Measurements from ENCODE around the gene CDK13. TPM values are rescaled to one million over a fixed set of nuclear protein-coding genes. Genes with fewer than 3 reads are reported as not detected.
"Not testable (repeated sequence)": the region's sequence is repeated elsewhere in the genome, so short reads cannot be mapped to it uniquely, and the experiment has no call there.

Gene CDK13
- 57.1 and 78.1 TPM in 2 replicates for total RNA-seq

DNA sequence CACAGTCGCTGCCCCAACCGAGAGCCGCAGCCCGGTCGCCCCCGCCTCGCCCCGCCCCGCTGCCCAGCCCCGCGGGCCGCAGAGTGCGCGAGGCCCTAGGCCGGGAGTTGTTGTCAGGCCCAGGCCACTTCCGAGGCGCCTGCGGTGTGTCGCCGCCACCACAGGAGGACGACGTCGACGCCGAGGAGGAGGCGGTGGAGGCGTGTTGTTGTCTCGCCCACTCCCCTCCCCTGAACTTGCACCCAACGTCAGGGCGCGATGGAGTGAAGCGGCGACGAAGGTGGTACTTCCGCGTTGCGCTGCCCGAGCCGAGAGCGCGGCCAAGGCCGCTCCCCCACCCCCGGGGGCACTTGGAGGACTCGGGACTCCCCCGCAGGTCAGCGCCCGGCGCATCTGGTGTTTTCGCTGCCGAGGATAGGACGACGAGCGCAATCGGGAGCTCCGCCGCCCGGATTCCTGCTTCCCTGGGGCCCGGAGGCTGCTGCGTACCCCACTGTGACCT lies at the start of gene CDK13:
Gene CDK13, plus strand, starts transcription at position 286 of the 502 bp plus-strand sequence. CDS start 386 bp downstream, outside the sequence.
- DNase-seq = peak; percentile 71

DNA sequence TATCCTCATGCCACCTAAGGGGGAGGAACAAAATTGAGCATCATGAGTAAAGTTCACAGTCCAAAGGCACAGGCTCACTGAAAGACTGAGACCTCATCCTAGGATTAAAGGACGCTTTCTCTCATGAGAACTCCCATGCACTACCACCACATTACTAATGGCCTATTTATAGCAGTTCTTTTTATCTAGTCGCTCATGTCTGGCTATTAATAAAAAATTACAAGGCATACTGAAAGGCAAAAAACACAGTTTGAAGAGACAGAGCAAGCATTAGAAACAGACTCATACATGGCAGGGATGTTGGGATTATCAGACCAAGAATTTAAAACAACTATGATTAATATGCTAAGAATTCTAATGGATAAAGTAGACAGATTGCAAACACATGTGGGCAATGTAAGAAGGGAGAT lies 46.0 kb upstream of the CDK13 start:
- DNase-seq = no peak

DNA sequence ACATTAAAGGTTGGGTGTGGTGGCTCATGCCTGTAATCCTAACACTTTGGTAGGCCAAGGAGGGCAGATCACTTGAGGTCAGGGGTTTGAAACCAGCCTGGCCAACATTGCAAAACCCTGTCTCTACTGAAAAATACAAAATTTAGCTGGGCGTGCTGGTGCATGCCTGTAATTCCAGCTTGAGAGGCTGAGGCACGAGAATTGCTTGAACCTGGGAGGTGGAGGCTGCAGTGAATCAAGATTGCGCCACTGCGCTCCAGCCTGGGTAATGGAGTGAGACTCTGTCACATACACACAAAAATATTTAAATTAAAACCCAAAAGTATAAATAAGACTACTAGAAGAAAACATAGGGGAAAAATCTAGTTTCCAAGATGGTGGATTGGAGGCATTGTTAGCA lies 41.9 kb upstream of the CDK13 start:
- DNase-seq = no peak

DNA sequence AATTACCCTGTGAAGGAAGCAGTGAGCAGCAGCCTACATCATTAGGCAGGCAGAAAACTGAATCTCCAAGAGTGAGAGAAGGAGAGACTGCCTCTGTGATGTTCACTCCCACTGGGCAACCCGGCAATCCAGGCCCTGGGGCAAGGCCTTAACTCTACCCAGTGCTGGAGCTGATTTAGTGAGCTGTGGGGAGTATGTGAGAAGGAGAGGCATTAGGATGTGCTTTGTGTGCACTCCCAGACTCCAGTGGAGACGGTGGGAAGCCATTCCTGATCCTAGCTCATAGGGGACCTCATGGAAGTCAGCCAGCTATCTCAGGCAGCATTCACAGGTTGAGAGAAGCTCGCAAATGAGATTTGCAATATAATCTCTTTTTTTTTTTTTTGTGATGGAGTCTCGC lies 41.1 kb upstream of the CDK13 start:
- DNase-seq = no peak

DNA sequence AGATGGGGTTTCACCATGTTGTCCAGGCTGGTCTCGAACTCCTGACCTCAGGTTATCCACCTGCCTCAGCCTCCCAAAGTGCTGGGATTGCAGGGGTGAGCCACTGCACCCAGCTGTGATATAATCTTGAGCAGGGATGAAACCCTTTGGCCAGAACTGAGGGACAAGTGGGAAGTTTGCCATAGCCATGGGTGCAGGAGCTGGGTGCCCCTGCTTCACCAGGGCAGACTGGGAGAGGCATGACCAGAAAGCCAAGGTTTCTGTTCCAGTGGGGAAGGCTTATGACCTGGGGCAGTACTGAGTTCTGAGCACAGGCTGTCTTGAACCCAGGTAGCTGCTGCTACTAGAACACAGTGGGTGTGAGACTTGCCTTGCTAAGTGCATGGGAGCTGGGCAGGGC lies 40.5 kb upstream of the CDK13 start:
- no peak for DNase-seq

DNA sequence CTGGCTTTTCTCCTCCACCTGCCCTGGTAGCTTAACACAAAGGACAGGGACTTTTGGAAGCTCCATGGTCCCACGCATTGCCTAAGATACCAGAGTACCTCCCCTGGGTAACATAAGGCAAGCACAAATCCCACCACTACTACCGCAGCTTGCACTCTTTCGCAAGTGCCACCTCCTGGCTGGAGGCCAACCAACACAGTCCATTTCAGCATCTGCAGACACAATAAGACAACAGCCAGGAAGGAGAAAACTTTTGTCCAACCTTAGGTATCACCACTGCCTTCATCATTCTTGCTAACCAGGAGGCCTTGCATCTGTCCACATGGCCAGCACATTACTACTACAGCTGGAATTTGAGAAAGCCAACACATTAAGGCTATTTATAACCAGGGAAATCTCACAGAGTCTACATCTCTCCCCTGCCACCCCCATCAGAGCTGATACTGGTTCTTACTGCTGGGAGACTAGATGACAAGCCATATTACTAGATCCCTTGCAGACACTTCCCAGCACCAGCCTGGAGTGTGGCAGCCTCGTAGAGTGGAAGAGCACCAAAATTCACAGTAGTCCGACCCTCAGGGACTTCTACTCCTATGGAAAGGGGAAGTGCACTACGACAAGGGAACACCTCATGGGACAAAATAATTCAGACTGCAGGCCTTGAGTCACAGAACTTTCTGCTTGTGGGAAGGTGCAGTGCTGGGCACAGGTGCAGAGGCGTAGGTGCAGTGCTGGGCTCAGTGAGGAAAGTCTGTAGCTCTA lies 39.8 kb upstream of the CDK13 start:
- no peak for DNase-seq

DNA sequence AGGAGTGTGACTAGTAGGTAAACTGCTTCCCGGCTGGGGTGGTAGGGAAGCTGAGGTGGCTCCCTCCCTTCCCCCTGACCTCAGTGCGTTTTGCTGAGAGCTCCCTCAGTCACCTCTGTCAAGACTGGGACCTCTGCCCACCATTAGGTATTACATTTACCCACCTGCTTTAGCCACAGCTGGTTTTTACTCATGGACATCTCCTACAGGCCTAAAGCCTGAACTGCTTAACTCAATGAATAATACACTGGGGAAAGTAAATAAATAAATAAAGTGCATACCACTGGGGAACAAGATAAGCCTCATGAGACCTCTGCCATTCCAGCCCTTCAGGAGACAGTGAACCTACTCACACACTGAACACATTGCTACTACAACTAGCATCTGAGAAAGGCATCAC lies 38.9 kb upstream of the CDK13 start:
- no peak for DNase-seq

DNA sequence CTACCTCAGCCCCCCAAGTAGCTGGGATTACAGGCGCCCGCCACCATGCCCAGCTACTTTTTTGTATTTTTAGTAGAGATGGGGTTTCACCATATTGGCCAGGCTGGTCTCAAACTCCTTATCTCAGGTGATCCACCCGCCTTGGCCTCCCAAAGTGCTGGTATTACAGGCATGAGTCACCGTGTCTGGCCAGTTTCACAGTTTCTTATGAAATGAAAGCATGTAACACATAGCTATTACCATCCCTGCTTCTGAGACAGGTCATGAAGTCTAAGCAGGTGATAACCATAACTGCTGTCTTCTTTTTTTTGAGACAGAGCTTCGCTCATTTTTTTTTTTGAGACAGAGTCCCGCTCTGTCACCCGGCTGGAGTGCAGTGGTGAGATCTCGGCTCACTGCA lies 34.2 kb upstream of the CDK13 start:
- DNase-seq = not testable (repeated sequence)

DNA sequence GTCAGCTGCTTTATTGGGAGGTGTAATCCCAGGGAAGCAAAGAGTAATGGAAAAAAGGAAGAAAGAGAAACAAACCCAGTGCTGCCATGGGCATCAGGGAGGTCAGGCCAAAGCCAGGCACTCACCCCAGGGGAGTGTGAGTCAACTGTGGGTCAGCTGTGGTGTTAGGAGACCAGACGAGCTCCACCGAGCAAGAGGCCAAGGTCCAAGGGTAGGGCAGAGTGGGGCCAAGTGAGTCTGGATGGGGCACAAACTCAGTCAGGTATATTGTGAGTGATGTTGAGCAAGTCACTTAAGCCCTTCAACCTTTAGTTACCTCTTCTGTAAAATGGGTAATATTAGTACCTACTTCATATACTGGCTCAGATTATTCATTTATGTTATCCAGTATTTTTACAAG lies 30.4 kb upstream of the CDK13 start:
- no peak for DNase-seq

DNA sequence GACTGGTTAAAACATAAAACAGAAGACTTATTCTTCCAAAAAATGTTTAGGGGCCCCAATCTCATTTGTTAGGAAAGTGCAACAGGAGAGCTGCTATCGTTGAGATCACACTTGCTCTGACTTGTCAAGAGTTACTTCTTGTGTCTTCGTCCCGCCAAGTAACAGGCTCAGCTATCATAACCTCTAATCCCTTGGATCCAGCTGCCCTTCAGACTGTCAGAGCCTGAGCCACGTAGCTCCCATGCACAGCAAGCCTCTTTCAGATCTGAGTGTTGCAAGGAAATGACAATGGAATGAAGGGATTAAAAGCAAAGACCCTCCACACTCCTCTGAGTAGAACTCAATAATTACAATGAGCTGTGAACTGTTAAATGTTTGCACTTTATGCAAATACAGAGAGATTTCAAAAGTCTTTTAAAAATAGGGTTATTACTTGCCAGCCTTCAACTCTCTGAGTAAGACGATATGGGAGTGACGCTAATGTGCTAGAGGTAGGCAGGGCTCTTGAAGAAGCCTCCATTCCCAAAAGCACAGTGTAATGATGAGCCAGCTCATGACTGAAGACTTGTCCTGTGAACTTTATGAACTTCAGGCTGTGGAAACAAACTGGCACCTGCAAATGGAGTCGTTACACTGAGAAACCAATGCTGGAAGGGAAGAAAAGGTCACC lies 28.4 kb upstream of the CDK13 start:
- DNase-seq = no peak

DNA sequence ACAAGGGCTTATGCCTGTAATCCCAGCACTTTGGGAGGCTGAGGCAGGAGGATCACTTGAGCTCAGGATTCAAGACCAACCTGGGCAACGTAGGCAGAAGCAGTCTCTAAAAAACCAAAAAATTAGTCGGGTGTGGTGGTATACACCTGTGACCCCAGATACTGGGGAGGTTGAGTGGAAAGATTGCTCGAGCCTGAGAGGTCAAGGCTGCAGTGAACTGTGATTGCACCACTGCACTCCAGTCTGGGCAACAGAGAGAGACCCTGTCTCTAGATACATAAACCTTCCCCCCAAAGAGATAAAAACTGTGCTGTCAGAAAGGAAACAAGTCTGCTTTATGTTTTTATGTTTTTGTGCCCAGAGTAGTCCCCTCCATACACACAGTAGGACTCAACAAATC lies 27.5 kb upstream of the CDK13 start:
- DNase-seq = no peak

DNA sequence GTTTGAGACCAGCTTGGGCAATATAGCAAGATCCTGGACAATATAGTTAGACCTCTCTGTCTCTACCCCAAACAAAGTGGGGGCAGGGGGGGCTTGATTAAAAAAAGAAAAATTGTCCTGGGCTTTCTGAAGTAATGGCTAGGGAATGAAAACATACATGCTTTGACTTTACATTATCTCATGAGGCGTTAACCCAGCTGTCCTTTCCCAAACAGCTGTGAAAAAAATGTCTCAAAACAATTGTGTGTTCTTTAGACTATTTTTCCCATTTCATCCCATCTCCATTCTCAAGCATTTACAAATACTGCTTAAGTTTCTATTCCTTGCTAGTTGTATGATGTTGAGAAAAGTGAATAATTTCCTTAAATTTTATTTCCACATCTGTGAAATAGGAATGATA lies 27.0 kb upstream of the CDK13 start:
- DNase-seq = no peak

DNA sequence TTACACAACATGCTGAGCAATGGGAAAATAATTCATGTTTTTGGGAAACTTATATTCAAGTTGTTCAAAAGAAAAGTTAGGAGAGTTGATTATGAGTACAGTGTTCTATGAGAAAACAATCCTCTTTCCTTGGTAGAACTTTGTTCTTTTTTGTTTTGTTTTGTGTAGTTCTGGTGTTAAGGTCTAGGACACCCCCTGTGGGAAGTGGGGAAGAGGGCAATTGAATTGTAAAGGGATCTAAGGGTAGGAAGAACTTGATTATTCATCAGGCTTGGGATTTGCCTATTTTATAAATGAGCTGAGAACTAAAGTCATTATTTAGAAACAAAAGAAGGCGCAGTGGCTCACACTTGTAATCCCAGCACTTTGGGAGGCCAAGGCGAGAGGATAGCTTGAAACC lies 25.9 kb upstream of the CDK13 start:
- DNase-seq = no peak

DNA sequence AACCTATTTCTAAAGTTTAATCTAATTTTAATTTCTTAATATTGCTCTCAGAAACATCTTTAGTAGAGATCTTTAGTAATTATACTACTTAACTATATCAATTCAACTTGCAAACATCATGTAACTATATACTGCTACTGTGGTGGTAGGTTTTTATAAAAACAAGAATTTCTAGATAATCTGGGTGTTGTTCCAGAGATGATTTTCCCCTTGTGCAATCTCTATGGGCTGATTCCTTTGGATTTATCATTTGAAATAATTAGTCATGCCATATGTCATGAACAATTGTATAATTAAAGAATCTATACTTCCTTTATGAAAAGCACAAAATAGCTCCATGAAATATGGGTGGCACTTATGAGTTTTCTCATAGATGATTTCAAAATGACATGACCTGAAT lies 23.9 kb upstream of the CDK13 start:
- no peak for DNase-seq

DNA sequence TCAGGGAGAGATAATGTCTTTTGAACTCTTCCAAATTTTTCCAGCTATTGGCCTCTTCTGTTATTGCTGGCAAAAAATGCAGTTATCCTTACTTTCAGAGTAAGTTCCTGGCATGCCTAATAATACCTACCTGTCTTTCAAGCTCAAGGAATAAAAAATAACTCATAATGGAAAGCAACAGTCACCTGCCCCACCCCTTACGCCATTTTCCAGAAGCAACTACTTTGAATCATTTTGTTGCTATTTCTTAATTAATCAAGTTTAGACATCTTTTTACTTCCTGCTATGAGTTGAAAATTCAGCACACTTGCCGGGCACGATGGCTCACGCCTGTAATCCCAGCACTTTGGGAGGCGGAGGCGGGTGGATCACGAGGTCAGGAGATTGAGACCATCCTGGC lies 23.0 kb upstream of the CDK13 start:
- no peak for DNase-seq

DNA sequence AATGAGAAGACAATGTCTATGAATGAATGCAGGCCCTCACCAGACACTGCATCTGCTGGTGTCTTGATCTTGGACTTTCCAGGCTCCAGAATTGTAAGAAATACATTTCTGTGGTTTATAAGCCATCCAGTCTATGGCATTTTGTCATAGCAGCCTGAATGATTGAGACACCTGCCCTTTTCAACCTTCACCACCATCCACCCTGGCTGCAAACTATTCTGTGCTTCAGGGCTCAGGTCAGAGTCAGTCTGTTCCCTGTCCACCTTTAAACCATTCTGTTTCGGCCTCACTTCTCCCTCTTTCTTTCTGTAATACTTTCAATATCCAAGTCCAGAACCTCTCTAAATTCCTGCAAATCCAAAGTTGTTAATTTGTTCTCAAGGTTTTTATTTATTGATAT lies 15.9 kb upstream of the CDK13 start:
- no peak for DNase-seq

DNA sequence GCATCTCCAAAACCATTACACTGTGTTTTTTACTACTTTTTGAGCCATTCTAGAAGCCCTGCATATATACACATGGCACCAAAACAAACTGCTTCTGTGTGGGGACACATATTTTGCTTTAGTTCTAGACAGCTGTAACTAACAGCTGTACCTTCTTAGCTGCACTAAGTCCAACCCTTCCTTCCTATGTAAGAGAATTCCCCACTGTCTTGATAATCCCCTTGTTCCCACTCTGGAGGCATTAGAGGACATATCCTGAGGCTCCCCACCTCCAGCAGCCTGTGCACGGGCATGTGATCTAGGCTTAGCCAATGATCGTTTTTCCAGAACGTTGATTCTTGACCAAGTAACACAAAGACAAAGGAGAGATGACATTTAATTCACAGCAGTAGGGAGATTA lies 13.3 kb upstream of the CDK13 start:
- no peak for DNase-seq

DNA sequence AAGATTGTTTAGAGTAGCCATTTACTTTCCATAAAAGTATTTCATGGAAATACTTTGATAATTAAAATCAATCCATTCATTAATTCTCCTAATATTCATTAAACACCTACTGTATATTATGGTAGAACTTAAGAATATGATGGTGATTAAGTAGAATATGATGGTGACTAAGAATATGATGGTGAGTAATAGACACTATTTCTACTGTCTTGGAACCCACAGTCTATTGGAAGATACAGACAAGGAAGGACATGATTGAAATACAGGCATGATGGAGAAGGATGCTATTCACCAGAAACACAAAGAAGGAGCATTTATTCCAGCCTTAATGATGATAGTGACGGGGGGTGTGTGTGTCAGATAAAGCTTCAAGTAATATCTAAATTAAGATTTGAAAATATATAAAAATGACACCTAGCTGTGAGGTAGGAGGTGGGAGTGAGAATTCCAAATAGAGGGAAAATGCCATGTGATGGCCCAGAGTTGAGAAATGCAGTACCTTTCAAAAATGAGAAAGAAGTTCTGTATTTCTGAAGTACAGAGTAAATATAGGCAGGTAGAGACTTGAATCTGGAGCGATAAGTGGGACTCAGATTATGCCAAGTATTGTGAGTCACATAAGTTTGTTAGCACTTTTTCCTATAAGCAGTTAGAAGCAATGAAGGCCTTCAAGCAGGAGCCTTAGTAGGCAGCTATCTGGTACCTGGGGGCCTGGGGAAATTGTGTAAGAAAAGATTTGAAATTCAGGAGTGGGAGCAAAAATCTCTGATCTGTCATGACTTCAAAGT lies 12.5 kb upstream of the CDK13 start:
- no peak for DNase-seq

DNA sequence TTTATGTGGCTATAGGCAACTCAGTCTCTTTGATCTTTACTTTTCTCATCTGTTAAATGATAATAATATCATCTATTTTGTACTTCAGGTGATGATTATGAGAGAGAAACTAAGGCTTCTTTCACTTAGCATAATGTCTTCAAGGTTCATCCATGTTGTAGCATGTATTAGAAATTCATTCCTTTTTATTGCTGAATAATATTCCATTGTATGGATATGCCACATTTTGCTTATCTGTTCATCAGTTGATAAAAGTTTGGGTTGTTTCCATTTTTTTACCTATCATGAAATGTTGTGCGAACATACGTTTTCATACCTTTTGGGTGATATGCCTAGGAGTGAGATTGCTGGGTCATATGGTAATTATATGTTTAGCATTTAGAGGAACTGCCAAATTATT lies 7.2 kb upstream of the CDK13 start:
- DNase-seq = no peak

DNA sequence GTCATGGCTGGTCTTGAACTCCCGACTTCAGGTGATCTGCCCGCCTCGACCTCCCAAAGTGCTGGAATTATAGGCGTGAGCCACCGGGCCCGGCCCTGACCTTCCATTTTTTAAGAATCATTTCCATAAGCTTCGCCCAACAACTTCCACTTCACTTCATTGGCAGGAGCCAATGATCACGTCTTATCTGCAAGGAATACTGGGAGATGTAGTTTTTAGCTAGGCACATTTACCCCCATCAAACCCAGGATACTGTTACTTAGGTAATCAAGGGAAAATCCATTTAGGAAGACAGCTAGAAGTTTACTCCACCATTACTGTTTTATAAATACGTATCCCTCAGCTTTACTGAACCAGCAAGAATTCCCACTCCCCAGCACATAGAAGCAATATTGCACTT lies 3.4 kb upstream of the CDK13 start:
- no peak for DNase-seq

DNA sequence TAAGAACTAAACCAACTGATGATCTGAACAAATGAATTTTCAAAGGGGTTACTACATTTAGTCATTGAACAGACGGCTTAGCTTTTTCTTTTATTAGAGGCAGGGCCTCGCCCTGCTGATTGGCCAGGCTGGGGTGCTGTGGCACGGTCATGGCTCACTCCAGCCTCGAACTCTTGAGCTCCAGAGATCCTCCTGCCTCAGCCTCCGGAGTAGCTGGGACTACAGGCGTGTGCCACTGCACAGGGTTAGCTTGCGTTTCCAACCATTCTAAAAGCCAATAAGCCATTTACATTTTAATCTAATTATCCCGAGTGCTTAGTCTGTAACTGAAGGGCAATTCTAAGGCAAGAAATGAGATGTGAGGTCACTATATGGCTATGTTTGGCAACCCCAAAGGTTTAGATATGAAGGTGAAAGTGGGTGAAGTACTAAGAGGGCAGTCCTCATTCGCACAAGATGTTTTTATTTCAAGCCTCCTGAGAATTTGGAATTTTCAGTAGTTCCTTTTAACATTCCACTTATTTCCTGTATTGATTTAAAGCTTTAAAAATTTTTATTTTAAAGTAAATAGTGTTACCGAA lies 1.6 kb upstream of the CDK13 start:
- peak; percentile 15 for DNase-seq

DNA sequence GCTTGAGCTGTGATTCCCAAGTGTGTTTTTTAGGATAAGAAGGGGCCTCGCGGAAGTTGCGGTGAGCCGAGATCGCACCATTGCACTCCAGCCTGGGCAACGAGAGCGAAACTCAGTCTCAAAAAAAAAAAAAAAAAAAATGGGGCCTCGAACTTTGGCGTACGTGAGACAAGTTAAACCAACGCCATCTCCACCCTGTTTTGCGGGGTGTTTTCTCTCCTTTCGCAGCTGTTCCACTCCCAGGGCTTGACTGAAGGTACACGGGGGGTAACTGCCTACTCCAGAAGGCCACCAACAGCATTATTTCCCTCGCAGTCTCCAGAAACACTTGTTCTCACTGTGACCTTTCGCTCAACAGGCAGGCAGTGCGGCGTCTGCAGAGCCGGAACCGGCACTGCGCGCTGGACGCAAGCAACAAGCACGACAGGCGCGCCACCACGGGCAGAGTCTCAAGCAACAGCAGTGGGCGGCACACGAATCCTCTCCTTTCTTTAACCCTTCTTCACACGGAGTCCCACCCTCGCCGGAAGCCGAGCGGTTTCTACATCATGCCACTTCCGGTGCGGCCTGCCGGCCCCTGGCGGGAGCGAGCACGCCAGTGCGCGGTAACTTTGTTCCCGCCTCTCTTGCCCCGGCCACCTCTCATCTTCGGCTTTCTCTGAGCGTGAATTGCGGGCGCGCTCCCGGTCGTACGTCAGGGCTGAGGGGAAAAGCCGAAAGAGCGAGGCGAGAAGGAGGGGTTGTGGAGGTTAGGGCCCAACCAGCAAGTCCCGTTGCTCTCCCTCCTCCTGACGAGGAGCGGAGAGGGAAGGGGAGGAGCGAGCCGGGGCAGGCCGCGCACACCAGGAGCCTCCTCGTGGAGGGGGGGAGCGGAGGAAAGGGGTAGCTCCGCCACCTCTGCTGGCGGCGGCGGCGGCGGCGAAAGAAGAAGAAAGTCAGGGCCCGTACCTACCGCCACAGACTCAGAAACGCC lies 814 bp upstream of the CDK13 start:
- DNase-seq = peak; percentile 100
